Tongue (tissue), 2 donors: ENCODE data around the gene LMOD1. TPM values are rescaled to one million over a fixed set of nuclear protein-coding genes. Genes with fewer than 3 reads are reported as not detected.
A peak's percentile ranks its signal among the peaks of the same experiment; 100 is the strongest.
"Not testable (repeated sequence)": the region's sequence is repeated elsewhere in the genome, so short reads cannot be mapped to it uniquely, and the experiment has no call there.

Experiments used
- DNase-seq: peaks from one replicate; pipeline ENCODE4 v3.0.0-alpha.2; 2015
- total RNA-seq: library from RNA; depleted of rRNA; stranded (reverse); fragments of >200 nt; gene quantifications from one replicate; pipeline ENCODE4 v1.2.3, GENCODE V29; 2014

The LMOD1 gene
- total RNA-seq, 1 donor from 2014 or later: 6.1 TPM

DNA sequence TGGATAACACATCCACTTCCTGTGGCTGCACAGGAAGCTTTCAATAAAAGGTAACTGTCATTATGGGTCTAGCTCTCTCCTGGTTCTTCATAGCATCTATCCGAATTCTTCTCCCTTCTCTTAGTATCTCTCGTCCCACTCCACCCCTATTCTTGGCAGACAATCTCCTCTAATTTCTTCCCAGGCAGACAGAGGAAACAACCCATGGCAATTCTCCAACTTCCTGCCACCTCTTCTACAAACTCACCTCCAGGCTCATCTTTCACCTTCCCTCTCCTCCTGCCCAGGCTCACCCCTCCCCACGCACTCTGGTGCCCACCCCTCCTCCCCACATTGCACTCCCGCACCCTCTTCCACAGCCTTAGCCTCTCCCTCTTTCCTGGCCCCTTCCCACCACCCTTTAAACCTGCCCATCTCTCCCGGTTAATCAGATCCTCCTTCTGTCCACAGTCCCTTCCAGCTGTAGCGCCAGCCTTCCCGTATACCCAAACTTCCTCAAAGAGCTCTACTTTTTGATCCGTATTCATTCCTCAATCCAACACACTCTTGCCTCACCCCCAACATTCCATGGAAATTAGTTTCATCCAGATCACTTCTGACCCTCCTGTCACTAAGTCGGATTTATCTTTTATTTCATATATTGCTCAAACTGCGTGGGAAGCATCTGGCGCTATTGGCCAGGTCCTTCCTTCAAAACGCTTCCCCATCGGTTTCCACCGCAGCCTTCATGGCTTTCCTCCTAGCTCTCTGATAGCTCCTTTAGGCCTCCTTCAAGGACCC, 31.7 kb downstream of the LMOD1 start:
- DNase-seq: no peak

DNA sequence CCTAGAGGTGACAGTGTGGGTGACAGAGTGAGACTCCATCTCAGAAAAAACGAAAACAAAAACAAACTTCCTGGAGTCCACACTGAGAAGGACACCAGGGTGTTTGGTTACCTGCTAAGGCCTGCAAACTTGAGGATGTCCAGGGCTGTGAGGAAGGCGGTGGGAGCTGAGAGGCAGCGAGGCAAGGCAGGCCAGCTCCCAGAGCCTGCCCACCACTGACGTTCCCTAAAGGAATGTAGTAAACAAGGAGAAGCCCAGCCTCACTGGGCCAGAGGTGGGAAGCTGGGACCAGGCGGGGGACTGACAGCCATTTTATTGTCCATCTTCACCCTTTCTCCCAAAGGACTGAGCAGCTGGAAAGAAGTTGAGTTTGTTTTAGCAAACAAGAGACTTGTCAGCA, 33.5 kb downstream of the LMOD1 start:
- DNase-seq: no peak

DNA sequence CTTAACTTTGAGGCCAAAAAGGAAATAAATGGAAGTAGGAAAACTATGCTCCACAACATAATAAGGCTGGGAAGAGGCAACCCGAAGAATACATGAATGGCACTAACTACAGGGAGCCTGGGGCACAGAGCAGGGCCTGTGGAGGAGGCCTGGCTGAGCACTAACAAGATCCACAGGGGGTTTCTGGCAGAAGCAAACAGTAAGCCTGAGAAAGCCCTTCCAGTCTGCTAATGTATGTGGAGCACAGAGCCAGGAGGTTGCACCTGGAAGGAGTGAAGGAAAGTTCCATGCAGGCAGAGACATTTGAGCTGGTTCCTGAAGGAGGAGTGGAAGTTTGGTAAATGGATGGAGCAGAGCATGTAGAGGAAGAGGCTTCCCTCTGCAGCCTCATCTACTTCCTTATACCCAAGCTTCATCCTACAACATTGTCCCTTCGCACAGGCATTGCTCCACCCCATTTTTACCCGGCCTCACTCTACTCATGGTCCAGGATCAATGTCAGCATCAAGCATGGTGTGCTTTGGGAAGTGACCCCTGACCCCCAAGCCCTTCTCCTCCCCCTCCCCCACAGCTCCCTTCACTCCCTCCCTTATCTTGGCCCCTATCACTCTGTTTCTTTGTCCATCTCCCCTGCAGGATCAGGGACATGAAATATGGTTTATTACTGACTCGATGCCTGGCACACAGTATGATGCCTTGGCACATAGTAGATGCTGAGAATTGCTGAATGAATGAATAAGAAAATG, 34.3 kb downstream of the LMOD1 start:
- DNase-seq: no peak

DNA sequence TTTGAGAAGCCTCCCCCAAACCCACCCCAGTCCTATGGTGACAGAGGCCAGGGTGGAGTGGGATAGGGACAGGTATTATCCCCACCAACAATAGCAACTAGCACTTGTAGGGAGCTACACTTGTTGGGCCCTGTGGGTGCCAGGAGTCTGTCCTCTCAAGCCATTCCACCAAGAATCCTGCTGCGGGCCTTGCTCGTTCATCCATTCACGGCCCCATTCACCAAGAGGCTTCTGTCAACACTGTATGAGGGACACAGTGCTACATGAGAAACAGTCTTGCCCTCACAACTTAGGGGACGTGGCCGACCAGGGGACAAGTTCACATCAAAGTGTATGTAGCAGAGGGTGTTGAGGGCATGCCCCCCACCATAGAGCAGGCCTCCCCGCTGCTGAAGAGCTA, 38.7 kb downstream of the LMOD1 start:
- no peak for DNase-seq

DNA sequence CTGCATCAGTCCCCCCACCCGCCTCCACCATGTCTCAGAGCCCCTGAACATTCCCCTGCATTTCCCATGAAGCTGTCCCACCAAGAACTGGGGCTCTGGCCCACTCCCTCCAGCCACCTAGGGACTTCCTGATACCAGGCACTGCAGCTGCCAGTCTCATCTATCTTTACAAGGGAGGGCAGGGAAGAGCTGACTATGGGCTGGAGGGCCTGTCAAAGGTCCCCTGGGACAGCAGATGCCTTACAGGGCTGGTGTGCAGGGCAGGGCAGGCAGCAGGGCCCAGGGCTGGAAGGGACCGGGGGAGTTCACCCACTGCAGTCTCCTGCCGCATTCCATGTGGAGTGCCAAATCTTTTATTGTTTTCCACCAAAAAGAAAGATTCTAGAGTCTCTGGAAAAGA, 40.0 kb downstream of the LMOD1 start:
- peak; percentile 67 for DNase-seq

DNA sequence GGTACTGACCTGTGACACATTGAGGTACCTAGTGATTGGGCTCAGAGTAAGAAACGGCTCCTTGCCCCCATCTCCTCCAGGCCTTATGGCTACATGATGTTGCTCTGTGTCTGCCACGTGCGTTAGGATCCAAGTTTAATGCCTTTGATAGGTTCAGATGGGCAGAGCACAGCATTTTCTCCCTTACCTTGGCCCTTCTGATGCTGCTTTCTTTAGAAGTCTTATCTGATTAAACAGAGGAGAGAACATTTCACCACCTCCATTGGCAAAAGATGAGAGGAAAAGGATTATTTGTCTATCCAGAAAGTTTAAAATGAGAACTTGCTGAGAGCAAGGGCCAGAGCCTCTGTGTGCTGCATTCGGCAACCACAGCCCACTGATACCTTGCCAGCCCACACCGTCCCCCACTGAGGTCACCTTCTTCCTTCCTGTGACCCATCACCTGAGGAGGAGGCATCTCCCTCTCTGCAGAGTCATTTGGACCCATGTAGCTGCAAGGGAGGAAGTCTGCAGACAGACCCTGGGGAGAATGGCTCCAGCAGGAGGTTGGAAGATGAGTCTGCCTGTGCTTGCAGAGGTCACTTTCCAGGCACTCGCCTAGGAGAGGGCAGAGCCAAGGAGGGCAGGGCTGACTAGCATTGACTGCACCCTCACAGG, 41.0 kb downstream of the LMOD1 start:
- DNase-seq: no peak

DNA sequence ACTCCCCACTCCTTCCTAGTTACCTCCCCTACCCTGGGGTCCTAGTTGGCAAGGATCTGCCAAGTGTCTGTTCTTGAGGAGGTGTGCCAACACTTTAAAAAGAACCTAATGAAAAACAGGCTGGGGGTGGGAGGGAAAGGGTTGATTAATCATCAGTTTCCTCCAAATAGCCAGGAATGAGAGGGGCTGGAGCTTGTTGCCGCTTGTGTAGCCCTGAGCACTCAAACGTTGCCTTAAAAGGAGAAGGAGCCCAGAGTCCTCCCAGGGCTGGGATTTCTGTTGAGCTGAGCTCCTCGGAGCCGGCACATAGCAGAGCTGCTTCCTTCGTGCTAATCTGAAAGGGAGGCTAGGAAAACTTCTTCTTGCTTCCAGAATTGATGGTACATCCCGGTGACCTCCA, 41.8 kb downstream of the LMOD1 start:
- DNase-seq: peak; percentile 51

DNA sequence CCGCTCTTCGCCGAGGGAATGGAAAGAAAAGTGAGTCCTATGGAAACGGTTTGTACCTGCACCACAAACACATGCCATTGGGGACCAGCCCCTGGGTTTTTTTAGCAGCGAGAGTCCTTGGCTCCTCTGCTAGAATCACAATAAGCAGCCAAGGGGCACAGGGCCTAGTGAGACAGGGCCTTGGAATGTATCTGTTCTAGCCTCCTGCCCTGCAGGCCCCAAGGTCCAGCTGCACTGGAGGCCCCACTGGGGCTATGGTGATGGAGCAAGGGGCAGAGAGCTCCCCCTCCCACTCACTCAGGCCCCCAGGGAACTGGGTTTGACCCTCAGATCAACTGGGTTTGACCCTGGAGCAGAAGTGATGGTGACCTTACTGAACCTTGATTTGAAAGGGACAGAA, 43.2 kb downstream of the LMOD1 start:
- no peak for DNase-seq

DNA sequence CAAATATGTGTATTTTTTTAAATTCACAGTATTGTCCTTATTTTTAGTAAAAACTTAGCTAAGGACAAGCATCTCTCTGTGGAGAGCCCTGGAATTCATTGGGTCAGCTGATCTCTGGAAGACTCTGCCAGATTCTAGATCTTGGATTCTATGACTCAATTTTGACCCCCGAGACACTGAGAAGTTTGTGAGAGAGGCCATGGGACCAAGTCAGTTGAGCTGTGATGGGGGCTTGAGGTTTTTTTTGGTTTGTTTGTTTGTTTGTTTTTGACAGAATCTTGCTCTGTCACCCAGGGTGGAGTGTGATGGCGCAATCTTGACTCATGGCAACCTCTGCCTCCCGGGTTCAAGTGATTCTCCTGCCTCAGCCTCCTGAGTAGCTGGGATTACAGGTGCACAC, 44.1 kb downstream of the LMOD1 start:
- DNase-seq: no peak

DNA sequence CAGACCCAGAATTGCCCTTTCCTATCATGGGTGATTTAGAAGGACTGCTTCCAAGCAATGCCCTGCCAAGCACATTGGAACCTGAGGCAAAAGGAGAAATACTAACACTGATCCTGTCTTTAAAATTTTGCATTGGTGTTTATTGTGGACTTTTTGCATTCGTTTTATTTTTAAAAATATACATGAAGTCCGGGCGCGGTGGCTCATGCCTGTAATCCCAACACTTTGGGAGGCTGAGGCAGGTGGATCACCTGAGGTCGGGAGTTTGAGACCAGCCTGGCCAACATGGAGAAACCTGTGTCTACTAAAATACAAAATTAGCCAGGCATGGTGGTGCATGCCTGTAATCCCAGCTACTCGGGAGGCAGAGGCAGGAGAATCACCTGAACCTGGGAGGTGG, 45.3 kb downstream of the LMOD1 start:
- not testable (repeated sequence) for DNase-seq

DNA sequence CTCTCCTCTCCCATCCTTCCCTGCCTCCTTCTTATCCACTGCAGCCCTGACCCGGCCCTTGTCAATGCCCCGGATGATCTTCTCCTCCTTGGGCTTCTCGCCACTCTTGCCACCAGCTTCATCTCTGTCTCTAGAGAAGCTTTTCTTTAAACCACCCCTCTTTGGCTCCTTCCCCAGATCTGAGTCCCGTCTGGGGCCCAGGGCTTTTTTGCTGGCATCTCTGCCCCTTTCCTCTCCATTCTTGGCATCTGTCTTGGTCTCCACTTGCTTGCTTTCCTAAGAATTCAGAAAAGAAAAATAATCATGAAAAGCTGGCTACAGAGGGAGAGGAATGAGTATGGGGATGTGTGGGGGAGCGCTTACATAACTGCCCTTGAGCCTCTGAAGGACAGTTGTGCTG, 45.9 kb downstream of the LMOD1 start:
- DNase-seq: no peak

DNA sequence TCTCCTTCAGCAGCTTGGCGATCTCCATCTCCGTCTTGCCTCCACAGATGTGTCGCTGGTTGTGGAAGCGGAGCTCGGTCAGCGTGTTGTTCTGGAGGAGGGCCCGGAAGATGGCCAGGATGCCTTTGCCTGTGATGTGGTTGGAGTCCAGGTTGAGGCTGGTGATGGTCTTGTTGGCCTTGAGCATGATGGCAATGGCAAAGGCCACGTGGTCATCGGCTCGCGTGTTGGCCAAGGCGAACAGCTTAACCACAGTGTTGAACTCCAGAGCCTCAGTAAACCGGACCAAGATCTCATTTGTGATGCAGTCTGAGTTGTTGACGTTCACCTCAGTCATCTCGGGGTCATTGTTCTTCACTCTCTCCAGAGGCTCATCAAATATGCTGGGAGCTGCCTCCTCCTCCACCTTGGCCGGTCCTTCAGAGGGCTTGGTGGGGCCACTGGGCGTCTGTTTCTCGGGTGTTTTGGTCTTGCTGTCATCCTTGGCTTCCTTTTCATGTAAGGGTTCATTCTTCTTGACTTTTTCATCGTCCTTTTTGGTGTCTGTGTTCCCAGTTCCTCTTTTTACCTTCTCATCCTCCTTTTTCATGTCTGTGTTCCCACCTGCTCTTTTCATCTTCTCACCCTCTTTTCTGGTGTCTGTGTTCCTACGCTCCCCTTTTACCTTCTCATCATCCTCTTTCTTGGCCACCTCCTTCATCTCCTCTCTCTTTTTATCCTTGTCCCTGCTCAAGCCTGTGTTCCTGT, 46.5 kb downstream of the LMOD1 start:
- DNase-seq: no peak

DNA sequence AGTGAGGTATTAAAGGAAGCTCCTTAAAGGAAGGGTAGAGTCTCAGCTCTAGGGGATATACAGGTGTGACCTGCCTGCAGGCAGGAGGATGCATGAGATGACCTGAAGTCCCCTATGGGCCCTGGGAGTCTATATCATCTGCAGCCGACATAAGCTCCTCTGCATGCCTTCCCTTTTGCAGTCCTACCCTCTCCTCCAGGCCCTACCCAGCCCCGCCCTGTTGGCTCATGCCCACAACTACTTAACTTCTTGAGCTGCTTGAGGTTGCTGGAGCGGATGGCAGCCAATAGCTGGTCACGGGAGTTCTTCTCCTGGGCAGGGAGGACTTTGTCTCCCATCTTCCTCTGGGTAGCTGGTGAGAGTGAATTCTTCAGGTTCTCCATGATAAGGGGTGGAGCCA, 47.4 kb downstream of the LMOD1 start:
- peak; percentile 44 for DNase-seq

DNA sequence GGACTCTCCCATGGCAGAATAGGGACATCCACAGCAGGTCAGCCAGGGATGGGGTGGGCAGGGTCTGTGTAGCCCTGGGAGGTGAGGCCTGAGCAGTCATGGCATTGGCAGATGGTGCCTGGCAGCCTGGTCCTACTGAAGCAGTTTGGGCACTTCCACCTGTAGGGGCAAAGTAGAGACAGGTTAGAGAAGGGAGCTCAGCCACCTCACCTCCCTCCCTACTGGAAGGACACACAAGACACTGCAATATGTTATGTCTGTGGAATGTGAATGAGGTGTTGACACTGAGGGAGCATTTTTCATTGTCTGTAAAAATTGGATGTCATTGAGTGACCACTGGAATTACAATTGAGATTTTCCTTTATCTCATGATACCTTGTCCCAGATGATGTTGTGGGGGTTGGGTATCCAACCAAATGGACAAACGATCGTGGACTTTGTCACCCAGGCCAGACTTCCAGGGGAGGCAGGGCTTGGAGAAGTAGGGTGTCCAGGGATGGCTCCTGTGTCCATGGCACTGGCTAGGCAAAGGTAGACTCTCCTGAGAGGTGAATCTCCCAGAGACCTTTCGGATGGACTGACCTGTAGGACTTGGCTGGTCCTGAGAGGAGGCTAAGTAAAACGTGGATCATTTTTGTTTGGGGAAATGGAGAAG, 48.0 kb downstream of the LMOD1 start:
- no peak for DNase-seq

DNA sequence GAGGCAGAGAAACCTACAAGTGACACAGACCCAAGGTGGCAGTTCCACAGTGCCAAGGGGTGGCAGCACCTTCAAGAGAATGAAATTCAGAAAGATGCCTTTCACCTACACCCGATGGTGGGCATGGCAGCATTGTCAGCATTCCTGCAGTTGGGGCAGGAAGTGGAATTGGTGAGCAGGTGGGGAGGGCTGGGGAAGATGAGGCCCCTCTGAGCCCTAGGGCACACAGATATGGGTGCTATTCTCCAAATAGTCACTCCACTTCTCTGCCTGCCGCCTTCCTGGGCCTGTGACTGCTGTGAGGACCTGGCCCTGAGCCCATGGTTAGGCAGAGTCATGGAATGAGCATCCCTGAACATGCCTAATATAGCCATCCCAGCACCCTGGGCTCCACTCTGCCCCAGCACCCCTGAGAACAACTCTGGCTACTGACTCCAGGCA, 49.4 kb downstream of the LMOD1 start:
- no peak for DNase-seq

DNA sequence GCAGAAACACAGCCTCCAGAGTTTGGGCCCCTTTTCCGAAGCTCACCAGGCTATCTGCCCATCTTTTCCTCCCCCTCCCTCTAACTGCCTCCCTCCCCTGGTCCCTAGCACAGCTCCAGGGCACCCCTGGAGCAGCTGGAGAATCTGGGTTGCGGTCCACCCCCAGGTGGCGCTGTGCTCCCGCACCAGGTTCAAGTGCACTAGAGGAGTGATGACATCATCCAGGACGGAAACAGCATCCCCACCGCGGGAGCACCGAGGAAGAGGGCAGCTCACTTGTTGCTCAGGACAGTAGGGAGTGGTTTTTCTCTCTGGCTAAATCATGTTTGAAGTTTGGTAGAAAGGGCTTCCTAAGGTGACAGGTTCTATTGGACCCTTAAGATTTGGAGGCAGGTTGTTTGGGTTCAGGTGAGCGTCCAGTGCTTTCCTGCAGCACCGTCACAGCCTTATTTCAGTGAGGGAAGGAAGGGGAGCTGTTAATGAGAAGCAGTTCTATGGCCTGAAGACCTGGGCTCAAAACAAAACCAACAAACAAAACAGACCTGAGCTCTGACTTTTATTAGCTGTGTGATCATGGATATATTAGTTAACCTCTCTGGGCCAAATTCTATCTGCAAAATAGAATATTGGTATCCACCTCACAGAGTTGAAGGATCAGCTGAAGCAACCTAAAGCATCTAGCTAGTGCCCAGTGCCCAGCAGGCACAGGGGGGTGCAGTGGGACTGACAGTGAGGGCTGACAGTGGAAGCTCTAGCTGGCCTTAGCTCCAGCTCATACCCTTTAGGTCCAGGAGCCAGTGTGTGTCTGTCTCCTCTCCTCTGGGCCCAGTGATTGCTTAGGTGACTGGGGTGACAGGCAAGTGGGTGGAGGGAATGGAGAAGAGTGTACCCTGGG, 50.2 kb downstream of the LMOD1 start:
- peak; percentile 92 for DNase-seq

DNA sequence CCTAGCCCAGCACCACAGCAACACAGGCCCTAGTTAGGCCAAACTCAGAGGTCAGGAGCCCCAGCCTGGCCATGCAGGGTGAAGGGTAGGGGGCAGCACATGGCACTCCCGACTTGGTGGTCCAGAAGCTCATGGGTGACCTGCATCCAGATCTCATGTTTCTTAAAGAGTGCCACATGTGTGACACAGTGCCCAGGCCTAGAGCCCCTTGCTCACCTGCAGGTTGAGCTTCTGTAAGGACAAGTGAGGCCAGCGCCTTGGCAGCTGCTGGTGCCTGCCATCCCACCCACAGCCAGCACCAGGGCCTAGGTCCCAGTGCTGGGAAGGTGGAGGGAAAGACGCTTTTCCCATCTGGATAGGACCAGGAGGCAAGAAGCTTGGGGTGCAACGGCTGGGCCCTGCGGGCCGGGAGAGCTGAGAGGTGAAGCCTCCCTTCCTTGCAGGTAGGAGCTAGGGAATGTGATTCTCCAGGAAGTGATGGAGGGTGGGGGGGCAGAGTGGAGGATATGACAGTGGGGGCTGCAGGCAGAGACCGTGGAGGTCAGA, 51.2 kb downstream of the LMOD1 start:
- no peak for DNase-seq

DNA sequence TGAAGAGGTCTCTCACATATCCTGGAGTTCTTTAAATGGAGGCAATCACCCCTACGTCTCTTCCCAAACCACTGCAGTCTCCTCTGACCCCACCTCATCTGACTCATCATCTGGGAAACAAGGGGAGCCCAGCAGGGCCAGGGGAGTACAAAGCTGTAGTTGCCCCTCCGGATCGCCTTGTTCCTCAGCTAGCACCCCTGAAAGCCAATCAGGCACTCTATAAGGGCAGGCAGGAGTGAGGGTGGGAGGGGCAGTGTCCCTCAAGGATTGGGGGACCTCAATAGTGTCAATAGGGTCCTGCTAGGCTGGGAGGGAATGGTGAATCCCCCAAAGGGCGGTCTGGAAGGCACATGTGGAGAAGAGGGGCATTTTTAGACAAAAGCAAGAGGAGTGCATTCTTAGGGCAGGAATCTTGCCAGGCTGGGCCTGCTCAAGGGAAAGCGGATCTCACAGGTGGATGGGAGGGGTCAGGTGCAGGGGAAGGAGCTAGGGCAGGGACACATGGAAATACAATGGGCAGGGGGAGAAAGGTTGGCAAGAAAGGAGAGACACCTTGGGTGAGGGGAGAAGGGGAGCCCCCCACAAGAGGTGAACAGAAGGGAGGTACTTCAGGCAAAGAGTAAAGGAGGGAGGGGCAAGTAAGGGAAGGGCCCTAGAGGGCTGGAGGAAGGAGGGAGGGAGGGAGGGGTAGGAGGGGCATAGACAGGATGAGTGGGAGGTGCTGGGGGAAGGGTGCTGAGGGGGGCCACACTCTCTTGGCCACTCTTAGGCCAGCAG, 51.8 kb downstream of the LMOD1 start:
- DNase-seq: no peak

DNA sequence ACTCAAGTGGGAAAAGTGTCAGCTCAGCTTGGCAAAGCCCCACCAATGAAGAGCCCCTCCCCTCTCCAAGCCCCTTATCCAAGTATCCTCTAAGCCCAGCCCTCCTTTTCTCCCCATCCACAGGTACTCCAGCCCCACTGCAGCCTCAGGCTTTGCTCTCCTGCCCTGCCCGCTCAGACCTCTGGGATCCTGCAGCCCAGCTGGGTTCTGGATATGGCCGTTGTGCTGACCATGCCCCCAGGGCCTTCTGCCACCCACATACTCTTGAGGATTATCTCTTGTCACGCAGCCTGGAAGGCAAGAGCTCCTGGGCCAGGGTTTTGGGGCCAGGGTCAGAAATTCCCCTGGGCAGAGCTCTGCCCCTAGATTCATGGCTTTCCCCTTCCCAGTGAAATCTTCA, 52.9 kb downstream of the LMOD1 start:
- no peak for DNase-seq

DNA sequence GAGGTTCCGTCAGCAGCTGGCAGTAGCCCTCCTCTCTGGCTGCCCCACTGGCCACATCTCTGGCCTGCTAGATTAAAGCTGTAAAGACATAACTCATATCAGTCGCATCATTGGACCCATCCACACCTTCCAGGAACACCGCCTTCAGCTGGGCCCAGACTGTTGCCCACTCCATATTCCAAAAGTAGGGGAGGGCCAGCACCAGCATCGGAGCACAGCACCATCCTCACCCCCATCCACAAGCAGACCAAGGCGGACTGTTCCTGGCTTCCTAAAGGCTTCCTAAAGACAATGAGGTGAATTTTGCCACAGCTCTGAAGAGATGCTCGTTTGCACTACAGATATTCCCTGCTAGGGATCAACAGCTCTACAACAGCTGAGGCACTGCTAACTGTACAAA, 54.1 kb downstream of the LMOD1 start:
- no peak for DNase-seq
